Rectal smooth muscle tissue (tissue), 1 donor: ENCODE measurements around the gene HEPHL1.
"Not testable (repeated sequence)": the region's sequence is repeated elsewhere in the genome, so short reads cannot be mapped to it uniquely, and the experiment has no call there.

Experiments used
- H3K27ac ChIP-seq: one replicate; pipeline ENCODE4 v1.7.0; 2013; ENCODE audit warnings: low read depth, low read length, inconsistent platforms
- H3K27me3 ChIP-seq: one replicate; pipeline ENCODE4 v1.7.0; 2013; ENCODE audit warnings: low read length; ENCODE audit not compliant: control insufficient read depth, insufficient read depth
- H3K36me3 ChIP-seq: one replicate; pipeline ENCODE4 v1.7.0; 2013; ENCODE audit warnings: low read length; ENCODE audit not compliant: control insufficient read depth, insufficient read depth
- H3K4me1 ChIP-seq: one replicate; pipeline ENCODE4 v1.7.0; 2013; ENCODE audit warnings: low read length; ENCODE audit not compliant: control insufficient read depth, insufficient read depth
- H3K4me3 ChIP-seq: one replicate; pipeline ENCODE4 v1.7.0; 2013; ENCODE audit warnings: low read length
- H3K9ac ChIP-seq: one replicate; pipeline ENCODE4 v1.7.0; 2013; ENCODE audit warnings: low read length

The HEPHL1 gene

DNA sequence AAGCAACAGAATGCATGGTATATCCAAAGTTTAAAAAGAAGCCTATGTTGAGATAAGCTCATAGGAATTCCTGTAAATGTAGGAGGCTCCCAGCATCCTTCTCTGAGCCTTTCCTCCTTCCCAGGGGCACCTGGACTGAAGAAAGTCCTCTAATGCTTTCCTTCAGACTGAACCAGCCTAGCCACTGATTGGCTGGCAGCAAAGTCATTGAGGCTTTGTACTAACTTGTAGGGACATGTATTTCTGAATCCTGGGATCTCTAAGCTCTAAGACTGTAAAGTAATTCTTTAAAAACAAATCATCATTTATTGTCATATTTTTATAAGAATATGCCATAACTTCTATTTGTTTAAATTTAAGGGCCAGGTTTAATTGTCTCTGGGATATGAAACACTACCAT is 83.6 kb downstream of the HEPHL1 start:
- Histone ChIP-seq H3K4me1 (no peaks in the 10 kb centered on the region), H3K27ac (no peak overlapping the region), H3K9ac (no peak overlapping the region), H3K27me3 (no peaks in the 10 kb centered on the region), H3K4me3 (no peak overlapping the region), H3K36me3 (no peaks in the 10 kb centered on the region)

DNA sequence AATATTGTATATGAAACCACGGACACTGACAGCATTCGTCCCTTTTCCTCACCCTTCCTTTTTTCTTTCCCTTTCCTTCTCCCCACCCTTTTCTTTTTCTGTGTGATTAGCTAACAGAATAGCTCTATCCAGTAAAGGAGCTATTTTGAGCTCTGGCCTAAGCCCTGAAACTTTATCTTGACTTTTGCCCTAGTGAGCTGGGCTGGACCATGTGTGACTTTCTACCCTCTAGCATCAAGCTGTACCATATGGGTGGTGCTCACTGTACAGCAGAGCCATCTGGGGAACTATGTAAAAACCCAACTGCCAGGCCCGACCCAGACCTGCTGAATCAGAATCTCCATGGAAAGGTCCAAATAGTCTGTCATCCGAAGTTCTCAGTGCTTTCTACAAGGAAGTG is 85.6 kb downstream of the HEPHL1 start:
- Histone ChIP-seq H3K27me3 (no peaks in the 10 kb centered on the region), H3K4me3 (no peak overlapping the region), H3K4me1 (peaks cover 4% of the 10 kb centered on the region), H3K27ac (no peak overlapping the region), H3K9ac (no peak overlapping the region), H3K36me3 (no peaks in the 10 kb centered on the region)

DNA sequence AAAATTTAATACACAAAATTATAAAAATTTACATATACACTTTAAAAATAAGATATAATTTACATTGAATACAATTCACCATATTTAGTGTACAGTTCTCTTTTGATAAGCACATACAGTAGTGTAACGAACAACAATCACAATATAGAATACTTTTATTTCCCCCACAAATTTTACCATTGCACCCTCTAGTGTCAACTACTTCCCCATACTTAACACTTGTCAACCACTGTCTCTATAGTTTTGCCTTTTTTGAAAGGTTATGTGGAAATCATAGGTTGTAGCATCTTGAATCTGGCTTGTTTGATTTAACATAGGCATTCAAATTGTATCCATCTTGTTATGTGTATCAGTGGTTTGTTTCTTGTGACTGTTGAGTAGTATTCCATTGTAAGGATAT is 86.2 kb downstream of the HEPHL1 start:
- Histone ChIP-seq H3K9ac (no peak overlapping the region), H3K4me1 (peaks cover 8% of the 10 kb centered on the region), H3K36me3 (no peaks in the 10 kb centered on the region), H3K27me3 (no peaks in the 10 kb centered on the region), H3K27ac (no peak overlapping the region), H3K4me3 (no peak overlapping the region)

DNA sequence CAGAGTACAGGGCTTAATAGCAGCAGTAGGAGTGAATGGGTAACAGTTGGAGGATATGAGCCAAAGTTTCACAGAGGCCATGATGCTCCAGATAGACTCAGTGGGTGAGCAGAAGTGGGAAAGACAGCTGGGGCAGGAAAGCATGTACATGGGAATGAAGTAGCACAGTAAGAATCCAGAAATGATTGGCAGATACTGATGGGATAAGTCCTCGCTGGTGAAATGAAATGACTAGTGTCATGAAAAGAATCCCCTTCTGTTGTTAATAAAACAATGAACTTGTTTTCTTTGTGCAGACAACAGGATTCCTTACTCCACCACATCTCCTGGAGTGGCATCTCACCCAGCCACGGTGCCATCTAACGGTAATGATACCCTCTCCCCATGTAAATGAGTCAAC is 90.1 kb downstream of the HEPHL1 start:
- Histone ChIP-seq H3K4me3 (no peak overlapping the region), H3K9ac (no peak overlapping the region), H3K36me3 (no peaks in the 10 kb centered on the region), H3K4me1 (peaks cover 18% of the 10 kb centered on the region), H3K27ac (no peak overlapping the region), H3K27me3 (no peaks in the 10 kb centered on the region)

DNA sequence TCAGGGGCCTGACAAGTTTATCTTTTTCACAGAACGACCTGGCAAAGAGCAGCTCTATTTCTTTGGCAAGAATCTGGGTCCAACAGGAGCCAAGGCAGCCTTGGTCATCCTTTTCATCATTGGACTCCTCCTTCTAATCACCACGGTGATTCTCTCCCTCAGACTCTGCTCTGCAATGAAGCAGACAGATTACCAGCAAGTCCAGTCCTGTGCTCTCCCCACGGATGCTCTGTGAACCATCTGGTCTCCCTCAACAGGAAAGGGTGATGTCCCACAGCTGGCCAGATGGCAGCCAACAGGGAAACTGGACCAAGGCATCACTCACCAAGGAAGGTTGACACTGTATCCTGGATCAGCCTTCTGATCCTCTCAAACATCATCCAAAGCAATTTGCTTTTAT is 90.5 kb downstream of the HEPHL1 start:
- no peaks in the 10 kb centered on the region for H3K27me3 ChIP-seq
- H3K4me3 ChIP-seq: no peak overlapping the region
- H3K4me1 ChIP-seq: peaks cover 18% of the 10 kb centered on the region
- no peak overlapping the region for H3K27ac ChIP-seq
- no peaks in the 10 kb centered on the region for H3K36me3 ChIP-seq
- no peak overlapping the region for H3K9ac ChIP-seq

DNA sequence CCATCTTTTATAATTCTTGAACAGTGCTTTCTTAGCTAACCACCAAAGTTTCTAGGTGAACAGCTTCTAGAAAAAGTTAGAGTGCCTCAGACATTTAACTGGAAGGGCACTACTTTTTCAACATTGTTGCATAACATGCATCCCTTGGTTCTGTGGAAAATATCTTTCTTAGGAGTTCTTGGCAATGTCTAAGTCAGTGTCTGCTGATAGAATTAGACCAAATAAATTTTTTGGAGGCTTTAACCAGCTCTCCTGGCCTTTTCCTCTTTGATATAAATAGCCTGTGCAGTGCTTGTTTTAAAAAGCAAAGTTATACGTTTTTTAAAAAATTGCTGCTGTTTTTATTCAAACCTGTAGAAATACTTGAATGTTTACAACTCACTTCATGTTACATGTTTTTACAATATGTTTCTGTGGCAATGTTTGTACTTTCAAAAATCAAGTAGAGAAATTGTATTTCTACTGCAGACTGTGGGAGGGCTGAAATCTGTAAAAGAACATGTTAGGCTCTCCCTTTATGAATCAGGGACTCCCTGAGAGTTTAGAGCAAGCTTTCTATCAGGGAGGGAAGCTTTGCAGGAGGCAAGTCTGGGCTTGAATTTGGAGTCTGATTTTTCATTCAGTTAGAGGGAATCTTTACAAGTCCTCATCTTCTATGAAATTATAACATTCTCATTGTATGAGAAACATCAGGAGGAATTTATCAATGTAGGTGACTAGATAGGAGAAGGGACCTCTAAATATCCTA is 91.2 kb downstream of the HEPHL1 start:
- Histone ChIP-seq H3K27me3 (no peaks in the 10 kb centered on the region), H3K27ac (peak overlapping the region; percentile 10), H3K4me1 (peaks cover 18% of the 10 kb centered on the region), H3K9ac (no peak overlapping the region), H3K36me3 (no peaks in the 10 kb centered on the region), H3K4me3 (no peak overlapping the region)

DNA sequence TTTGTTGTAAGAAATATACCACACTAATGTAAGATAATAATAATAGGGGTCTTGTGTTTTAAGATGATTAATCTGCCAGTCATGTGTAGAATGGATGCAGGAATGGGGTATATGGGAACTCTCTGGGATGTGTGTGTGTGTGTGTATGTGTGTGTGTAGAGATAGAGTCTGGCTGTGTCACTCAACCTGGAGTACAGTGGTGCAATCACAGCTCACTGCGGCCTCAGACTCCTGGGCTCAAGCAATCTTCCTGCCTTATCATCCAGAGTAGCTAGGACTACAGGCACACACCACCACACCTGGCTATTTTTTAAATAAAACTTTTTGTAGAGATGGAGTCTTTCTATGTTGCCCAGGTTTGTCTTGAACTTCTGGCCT is 96.0 kb downstream of the HEPHL1 start:
- H3K9ac ChIP-seq: no peak overlapping the region

DNA sequence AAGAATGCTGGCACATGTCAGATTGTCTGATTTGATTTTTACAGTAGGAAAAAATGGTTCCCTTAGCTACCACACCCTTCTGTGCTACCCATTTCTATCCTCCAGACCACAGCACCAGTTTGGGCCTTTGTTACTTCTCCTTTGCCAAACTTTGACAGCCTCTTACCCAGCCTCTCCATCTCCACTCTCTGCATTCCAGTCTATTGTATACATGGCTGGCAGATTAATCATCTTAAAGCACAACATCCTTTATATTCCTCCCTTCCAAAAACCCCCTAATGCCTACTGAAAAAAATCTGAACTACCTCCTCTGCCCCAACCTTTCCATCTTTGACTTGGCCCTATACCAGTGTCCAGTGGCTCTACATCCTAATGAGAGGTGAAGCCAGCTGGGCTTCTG is 96.7 kb downstream of the HEPHL1 start:
- Histone ChIP-seq H3K27ac (no peak overlapping the region), H3K36me3 (no peaks in the 10 kb centered on the region), H3K27me3 (no peaks in the 10 kb centered on the region), H3K4me3 (no peak overlapping the region), H3K9ac (no peak overlapping the region), H3K4me1 (peaks cover 5% of the 10 kb centered on the region)

More for the DNA sequence above, 96.0 kb downstream of the HEPHL1 start:
- Histone ChIP-seq H3K27ac (no peak overlapping the region), H3K4me3 (no peak overlapping the region), H3K36me3 (no peaks in the 10 kb centered on the region), H3K27me3 (no peaks in the 10 kb centered on the region), H3K4me1 (peaks cover 11% of the 10 kb centered on the region)

DNA sequence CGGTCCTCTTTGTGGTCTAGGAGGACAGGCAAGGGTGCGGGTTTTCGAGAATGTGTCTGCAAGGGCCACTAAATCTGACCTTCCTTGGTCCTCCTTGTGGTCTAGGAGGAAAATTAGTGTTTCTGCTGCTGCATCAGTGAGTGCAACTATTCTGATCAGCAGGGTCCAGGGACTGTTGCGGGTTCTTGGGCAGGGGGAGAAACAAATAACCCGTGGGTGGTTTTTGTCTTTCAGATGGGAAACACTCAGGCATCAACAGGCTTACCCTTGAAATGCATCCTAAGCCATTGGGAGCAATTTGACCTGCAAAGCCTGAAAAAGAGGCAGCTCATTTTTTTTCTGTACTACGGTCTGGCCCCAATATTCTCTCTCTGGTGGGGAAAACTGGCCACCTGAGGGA is 98.5 kb downstream of the HEPHL1 start:
- not testable (repeated sequence) for H3K4me1 ChIP-seq, H3K4me3 ChIP-seq, H3K27ac ChIP-seq, H3K9ac ChIP-seq, H3K36me3 ChIP-seq, H3K27me3 ChIP-seq

DNA sequence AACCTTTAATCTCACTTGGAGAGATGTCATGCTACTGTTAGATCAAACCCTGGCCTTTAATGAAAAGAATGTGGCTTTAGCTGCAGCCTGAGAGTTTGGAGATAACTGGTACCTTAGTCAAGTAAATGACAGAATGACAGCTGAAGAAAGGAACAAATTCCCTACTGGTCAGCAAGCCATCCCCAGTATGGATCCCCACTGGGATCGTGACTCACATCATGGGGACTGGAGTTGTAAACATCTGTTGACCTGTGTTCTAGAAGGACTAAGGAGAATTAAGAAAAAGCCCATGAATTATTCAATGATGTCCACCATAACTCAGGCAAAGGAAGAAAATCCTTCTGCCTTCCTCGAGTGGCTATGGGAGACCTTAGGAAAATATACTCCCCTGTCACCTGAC is 99.4 kb downstream of the HEPHL1 start:
- H3K36me3 ChIP-seq: not testable (repeated sequence)

DNA sequence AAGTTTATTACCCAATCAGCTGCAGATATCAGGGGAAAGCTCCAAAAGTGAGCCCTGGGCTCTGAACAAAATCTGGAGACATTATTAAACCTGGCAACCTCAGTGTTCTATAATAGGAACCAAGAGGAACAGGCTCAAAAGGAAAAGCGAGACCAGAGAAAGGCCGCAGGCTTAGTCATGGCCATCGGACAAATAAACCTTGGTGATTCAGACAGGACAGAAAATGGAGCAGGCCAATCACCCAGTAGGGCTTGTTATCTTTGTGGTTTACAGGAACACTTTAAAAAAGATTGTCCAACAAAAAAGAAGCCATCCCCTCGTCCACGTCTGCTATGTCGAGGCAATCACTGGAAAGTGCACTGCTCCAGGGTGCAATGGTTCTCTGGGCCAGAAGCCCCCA is 99.8 kb downstream of the HEPHL1 start:
- Histone ChIP-seq H3K9ac (no peak overlapping the region), H3K27me3 (no peaks in the 10 kb centered on the region)

More for the DNA sequence above, 99.4 kb downstream of the HEPHL1 start:
- not testable (repeated sequence) for H3K9ac ChIP-seq, H3K4me1 ChIP-seq, H3K27ac ChIP-seq, H3K4me3 ChIP-seq, H3K27me3 ChIP-seq

DNA sequence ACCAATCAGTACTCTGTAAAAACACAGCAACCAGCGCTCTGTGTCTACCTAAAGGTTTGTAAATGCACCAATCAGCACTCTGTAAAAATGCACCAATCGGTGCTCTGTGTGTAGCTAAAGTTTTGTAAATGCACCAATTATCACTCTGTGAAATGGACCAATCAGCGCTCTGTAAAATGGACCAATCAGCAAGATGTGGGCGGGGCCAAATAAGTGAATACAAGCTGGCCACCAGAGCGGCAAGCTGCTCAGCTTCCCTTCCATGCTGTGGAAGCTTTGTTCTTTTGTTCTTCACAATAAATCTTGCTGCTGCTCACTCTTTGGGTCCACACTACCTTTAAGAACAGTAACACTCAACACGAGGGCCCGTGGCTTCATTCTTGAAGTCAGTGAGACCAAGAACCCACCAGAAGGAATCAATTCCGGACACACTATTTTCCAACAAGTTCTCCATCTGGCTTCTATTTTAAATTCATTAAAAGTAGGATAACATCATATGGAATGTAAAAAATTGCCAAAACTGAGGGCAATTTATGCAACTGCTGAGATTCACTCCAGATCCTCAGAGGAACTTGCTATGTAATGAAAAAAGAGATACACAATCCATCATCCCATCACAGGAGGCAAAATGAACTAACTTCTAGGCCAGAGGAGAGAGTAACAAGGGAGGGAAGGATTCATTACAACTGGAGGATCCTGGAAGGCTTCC is 104.4 kb downstream of the HEPHL1 start:
- Histone ChIP-seq H3K9ac (no peak overlapping the region), H3K4me1 (peaks cover 13% of the 10 kb centered on the region), H3K27ac (no peak overlapping the region), H3K4me3 (no peak overlapping the region), H3K36me3 (no peaks in the 10 kb centered on the region), H3K27me3 (no peaks in the 10 kb centered on the region)

More for the DNA sequence above, 99.8 kb downstream of the HEPHL1 start:
- no peaks in the 10 kb centered on the region for H3K4me1 ChIP-seq
- no peak overlapping the region for H3K4me3 ChIP-seq
- no peaks in the 10 kb centered on the region for H3K36me3 ChIP-seq
- H3K27ac ChIP-seq: no peak overlapping the region

DNA sequence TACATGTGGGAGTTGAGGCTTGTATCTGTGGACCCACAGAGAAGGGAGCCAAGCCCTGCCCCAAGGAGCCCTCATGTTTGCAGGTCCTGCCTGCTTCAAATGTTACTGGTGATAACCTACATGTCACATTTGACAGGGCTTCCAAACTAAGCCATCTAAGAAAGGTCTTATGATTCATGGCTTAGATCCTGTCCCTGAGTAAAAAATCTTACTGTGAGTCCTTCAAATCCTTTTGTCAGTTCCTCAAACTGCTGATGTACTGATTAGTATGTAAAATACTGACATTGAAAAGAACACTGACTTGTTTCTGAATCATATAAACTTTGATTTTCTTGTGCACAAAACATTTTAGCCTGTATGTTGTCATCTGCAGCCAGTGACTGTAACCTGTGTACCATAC is 106.5 kb downstream of the HEPHL1 start:
- H3K27me3 ChIP-seq: no peaks in the 10 kb centered on the region
- H3K4me1 ChIP-seq: peaks cover 16% of the 10 kb centered on the region
- H3K9ac ChIP-seq: peak overlapping the region; percentile 34
- peak overlapping the region; percentile 82 for H3K27ac ChIP-seq
- H3K36me3 ChIP-seq: no peaks in the 10 kb centered on the region
- H3K4me3 ChIP-seq: peak overlapping the region; percentile 86
